PC-3 (cell line): ENCODE results near the gene NFE2L1.

Experiments used
- EZH2 ChIP-seq: fragments of 300-600 bp; sonication (generic); IDR thresholded peaks from one replicate; pipeline ENCODE4 v1.6.1; 2017; ENCODE audit warnings: antibody characterized with exemption, mild to moderate bottlenecking, low read length; ENCODE audit not compliant: unreplicated experiment
- EZH2phosphoT487 ChIP-seq: fragments of 300-600 bp; sonication (generic); IDR thresholded peaks from 2 replicates; pipeline ENCODE4 v1.6.1; 2018; ENCODE audit warnings: mild to moderate bottlenecking, antibody characterized with exemption, low read length, borderline replicate concordance
- TF ChIP-seq, protein P1 (sequence below): fragments of 300-600 bp; sonication (generic); conservative IDR thresholded peaks from 2 replicates; pipeline ENCODE4 v1.5.1; 2017; ENCODE audit warnings: antibody characterized with exemption, low read depth, mild to moderate bottlenecking, low read length

DNA sequence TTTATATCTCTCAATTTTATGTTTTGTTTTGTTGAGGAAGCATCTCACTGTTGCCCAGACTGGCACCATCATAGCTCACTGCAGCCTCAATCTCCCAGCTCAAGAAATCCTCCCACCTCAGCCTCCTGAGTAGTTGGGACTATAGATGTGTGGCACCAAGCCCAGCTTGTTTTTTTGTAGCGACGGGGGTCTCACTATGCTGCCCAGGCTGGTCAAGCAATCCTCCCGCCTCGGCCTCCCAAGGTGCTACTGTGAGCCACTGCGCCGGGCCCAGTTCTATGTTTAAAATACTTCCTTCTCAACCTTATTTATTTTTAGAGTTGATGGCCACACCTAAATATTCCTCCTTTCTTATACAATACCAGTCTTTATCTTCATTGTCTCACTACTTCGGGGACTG lies 1.9 kb upstream of the NFE2L1 start:
- TF ChIP-seq, protein P1, sequence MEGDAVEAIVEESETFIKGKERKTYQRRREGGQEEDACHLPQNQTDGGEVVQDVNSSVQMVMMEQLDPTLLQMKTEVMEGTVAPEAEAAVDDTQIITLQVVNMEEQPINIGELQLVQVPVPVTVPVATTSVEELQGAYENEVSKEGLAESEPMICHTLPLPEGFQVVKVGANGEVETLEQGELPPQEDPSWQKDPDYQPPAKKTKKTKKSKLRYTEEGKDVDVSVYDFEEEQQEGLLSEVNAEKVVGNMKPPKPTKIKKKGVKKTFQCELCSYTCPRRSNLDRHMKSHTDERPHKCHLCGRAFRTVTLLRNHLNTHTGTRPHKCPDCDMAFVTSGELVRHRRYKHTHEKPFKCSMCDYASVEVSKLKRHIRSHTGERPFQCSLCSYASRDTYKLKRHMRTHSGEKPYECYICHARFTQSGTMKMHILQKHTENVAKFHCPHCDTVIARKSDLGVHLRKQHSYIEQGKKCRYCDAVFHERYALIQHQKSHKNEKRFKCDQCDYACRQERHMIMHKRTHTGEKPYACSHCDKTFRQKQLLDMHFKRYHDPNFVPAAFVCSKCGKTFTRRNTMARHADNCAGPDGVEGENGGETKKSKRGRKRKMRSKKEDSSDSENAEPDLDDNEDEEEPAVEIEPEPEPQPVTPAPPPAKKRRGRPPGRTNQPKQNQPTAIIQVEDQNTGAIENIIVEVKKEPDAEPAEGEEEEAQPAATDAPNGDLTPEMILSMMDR: no peak
- TF ChIP-seq EZH2phosphoT487 (no peak), EZH2 (no peak)
